LHCN-M2 (cell line): ENCODE results near the gene SPTLC2. TPM values are rescaled to one million over a fixed set of nuclear protein-coding genes. Genes with fewer than 3 reads are reported as not detected.
A peak's percentile ranks its signal among the peaks of the same experiment; 100 is the strongest.
"Not testable (repeated sequence)": the region's sequence is repeated elsewhere in the genome, so short reads cannot be mapped to it uniquely, and the experiment has no call there.

Experiments
- DNase-seq: peaks from one replicate; pipeline ENCODE4 v3.0.0-alpha.2; 2012; ENCODE audit warnings: low read depth
- polyA plus RNA-seq: library from polyadenylated mRNA; unstranded; fragments of >200 nt; gene quantifications from one replicate; pipeline ENCODE4 v1.2.1, GENCODE V29; 2012; ENCODE audit warnings: missing spikeins
- total RNA-seq: library from RNA; depleted of rRNA; stranded (reverse); fragments of >200 nt; gene quantifications from 2 replicates; pipeline ENCODE4 v1.2.3, GENCODE V29; 2014; rRNA removed

SPTLC2 gene
- 12.5 and 15.6 TPM in 2 replicates for total RNA-seq
- 12.2 TPM for polyA plus RNA-seq

GRCh38 chr14:77616454-77617229, at the start of gene SPTLC2:
Gene SPTLC2 (minus strand): TSS chr14:77616637. CDS start chr14:77616579, 58 bp downstream.
- peak; percentile 99 for DNase-seq

- DNase-seq = no peak
Observed at GRCh38 chr14:77663293-77663692, 46.9 kb upstream of the SPTLC2 start.

GRCh38 chr14:77661562-77661961, 45.1 kb upstream of the SPTLC2 start:
- not testable (repeated sequence) for DNase-seq

GRCh38 chr14:77660754-77661153, 44.3 kb upstream of the SPTLC2 start:
- DNase-seq = no peak

GRCh38 chr14:77659831-77660230, 43.4 kb upstream of the SPTLC2 start:
- no peak for DNase-seq

GRCh38 chr14:77657280-77657679, 40.8 kb upstream of the SPTLC2 start:
- no peak for DNase-seq

- DNase-seq = no peak
Observed at GRCh38 chr14:77654001-77654441, 37.6 kb upstream of the SPTLC2 start.

- DNase-seq = no peak
Observed at GRCh38 chr14:77649326-77649725, 32.9 kb upstream of the SPTLC2 start.

- no peak for DNase-seq
Observed at GRCh38 chr14:77648520-77649200, 32.2 kb upstream of the SPTLC2 start.

- no peak for DNase-seq
Observed at GRCh38 chr14:77647853-77648252, 31.4 kb upstream of the SPTLC2 start.

- no peak for DNase-seq
Observed at GRCh38 chr14:77646907-77647306, 30.5 kb upstream of the SPTLC2 start.

GRCh38 chr14:77645520-77646230, 29.2 kb upstream of the SPTLC2 start:
- no peak for DNase-seq

- DNase-seq = no peak
Observed at GRCh38 chr14:77642407-77642806, 26.0 kb upstream of the SPTLC2 start.

GRCh38 chr14:77641534-77642341, 25.3 kb upstream of the SPTLC2 start:
- DNase-seq = peak; percentile 48

- DNase-seq = no peak
Observed at GRCh38 chr14:77640756-77641533, 24.5 kb upstream of the SPTLC2 start.

- peak; percentile 62 for DNase-seq
Observed at GRCh38 chr14:77638771-77639171, 22.3 kb upstream of the SPTLC2 start.

- DNase-seq = not testable (repeated sequence)
Observed at GRCh38 chr14:77635869-77636268, 19.4 kb upstream of the SPTLC2 start.

GRCh38 chr14:77635466-77635865, 19.0 kb upstream of the SPTLC2 start:
- DNase-seq = not testable (repeated sequence)

- no peak for DNase-seq
Observed at GRCh38 chr14:77630111-77630510, 13.7 kb upstream of the SPTLC2 start.

GRCh38 chr14:77625360-77625759, 8.9 kb upstream of the SPTLC2 start:
- DNase-seq = no peak

- no peak for DNase-seq
Observed at GRCh38 chr14:77623201-77623600, 6.8 kb upstream of the SPTLC2 start.
